ENCODE results near the gene NOP9. TPM values are rescaled to one million over a fixed set of nuclear protein-coding genes. Genes with fewer than 3 reads are reported as not detected.

Gene NOP9
- total and polyA plus RNA-seq, 7 donors, result 7.8 to 29.0 (median 14.6) TPM

GRCh38 chr14:24317141-24317928, 17.7 kb downstream of the NOP9 start:
- 86 to 93% methylated on average over 3 of the region's 3 CpGs for WGBS, 2 donors
- no peak for DNase-seq
- Histone ChIP-seq H3K27me3 (peaks cover 5 to 57% (median 38%) of the 10 kb centered on the region in 3 donors), H3K4me3 (no peak overlapping the region), H3K36me3 (no peaks in the 10 kb centered on the region), H3K27ac (no peak overlapping the region), H3K9me3 (no peaks in the 10 kb centered on the region), H3K4me1 (peaks cover 0 to 9% (median 8%) of the 10 kb centered on the region in 4 donors)
- TF ChIP-seq EP300 (IDR thresholded peaks at IDR 0.05) (no peak), CTCF (IDR thresholded peaks at IDR 0.05) (no peak), POLR2AphosphoS5 (IDR thresholded peaks at IDR 0.05) (no peak), POLR2A (IDR thresholded peaks at IDR 0.05) (no peak)
- intact Hi-C loops (cut with DNase I), result no loop called here

- TF ChIP-seq POLR2AphosphoS5 (IDR thresholded peaks at IDR 0.05), result no peak
- TF ChIP-seq POLR2A (IDR thresholded peaks at IDR 0.05), result no peak
- TF ChIP-seq CTCF (IDR thresholded peaks at IDR 0.05), result no peak
- no peak for TF ChIP-seq EP300 (IDR thresholded peaks at IDR 0.05)
- H3K4me1 ChIP-seq, result peaks cover 0 to 3% (median 2%) of the 10 kb centered on the region in 4 donors
- no peaks in the 10 kb centered on the region for H3K36me3 ChIP-seq
- H3K9me3 ChIP-seq, result no peaks in the 10 kb centered on the region
- no peak overlapping the region for H3K27ac ChIP-seq
- H3K4me3 ChIP-seq, result no peak overlapping the region
- intact Hi-C loops (cut with DNase I), result no loop called here
- WGBS, 2 donors, result 92% methylated on average over 14 of the region's 14 CpGs
- peaks cover 5 to 42% (median 26%) of the 10 kb centered on the region in 3 donors for H3K27me3 ChIP-seq
- no peak for DNase-seq
These were observed 21.7 kb downstream of the NOP9 start for GRCh38 chr14:24321212-24321975.

- intact Hi-C loops (cut with DNase I), result no loop called here
- no peaks in the 10 kb centered on the region for H3K36me3 ChIP-seq
- no peaks in the 10 kb centered on the region for H3K4me1 ChIP-seq
- WGBS, 2 donors, result 81 to 83% methylated on average over 10 of the region's 10 CpGs
- H3K27ac ChIP-seq, result no peak overlapping the region
- H3K4me3 ChIP-seq, result no peak overlapping the region
- H3K9me3 ChIP-seq, result no peaks in the 10 kb centered on the region
- peaks cover 5 to 29% (median 16%) of the 10 kb centered on the region in 3 donors for H3K27me3 ChIP-seq
- no peak for DNase-seq
- no peak for TF ChIP-seq POLR2AphosphoS5 (IDR thresholded peaks at IDR 0.05)
- no peak for TF ChIP-seq CTCF (IDR thresholded peaks at IDR 0.05)
- TF ChIP-seq POLR2A (IDR thresholded peaks at IDR 0.05), result no peak
- no peak for TF ChIP-seq EP300 (IDR thresholded peaks at IDR 0.05)
These were observed 23.0 kb downstream of the NOP9 start for GRCh38 chr14:24322672-24323071.

GRCh38 chr14:24323341-24323740, 23.7 kb downstream of the NOP9 start:
- Histone ChIP-seq H3K36me3 (no peaks in the 10 kb centered on the region), H3K27me3 (peaks cover 3 to 23% (median 13%) of the 10 kb centered on the region in 3 donors), H3K4me1 (no peaks in the 10 kb centered on the region), H3K9me3 (no peaks in the 10 kb centered on the region), H3K27ac (no peak overlapping the region), H3K4me3 (no peak overlapping the region)
- TF ChIP-seq CTCF (IDR thresholded peaks at IDR 0.05) (no peak), POLR2AphosphoS5 (IDR thresholded peaks at IDR 0.05) (no peak)
- intact Hi-C loops (cut with DNase I), result no loop called here
- WGBS, 2 donors, result 70 to 73% methylated on average over 3 of the region's 3 CpGs
- no peak for DNase-seq

Measured in sigmoid colon (tissue), 7 donors.